ENCODE data around the gene SYNPR. TPM values are rescaled to one million over a fixed set of nuclear protein-coding genes. Genes with fewer than 3 reads are reported as not detected.

SYNPR gene
- total RNA-seq, 1 donor: not detected

DNA sequence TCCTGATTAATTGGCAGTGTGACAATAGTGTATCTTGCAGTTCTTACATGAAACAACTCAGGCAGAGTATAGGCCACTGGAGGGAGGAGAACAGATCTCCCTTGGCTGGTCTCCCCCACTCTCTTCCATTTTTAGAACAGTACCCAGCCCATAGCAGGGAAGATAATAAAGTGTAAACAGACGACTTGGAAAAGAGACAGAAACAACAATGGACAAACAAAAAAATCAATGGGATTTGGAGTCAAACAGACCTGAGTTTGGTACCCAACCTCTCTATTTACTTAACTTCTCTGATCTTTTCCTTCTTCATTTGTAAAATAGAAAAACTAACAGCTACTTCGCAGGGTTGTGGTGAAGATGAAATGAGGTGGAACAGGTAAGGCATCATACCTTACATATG lies 315.7 kb downstream of the SYNPR start:
- Histone ChIP-seq H3K9me3 (ENCODE audit: low read depth, low read length) (peaks cover 3% of the 10 kb centered on the region), H2AFZ (ENCODE audit: low read length) (no peak overlapping the region), H3K27me3 (ENCODE audit: insufficient read depth, low read length) (peaks cover 2% of the 10 kb centered on the region), H3K36me3 (ENCODE audit: insufficient read depth, low read length) (no peaks in the 10 kb centered on the region), H3K4me1 (ENCODE audit: insufficient read depth, low read length) (no peaks in the 10 kb centered on the region), H4K20me1 (ENCODE audit: insufficient read depth, low read length) (no peaks in the 10 kb centered on the region), H3K79me2 (ENCODE audit: insufficient read depth, low read length) (no peaks in the 10 kb centered on the region), H3K27ac (ENCODE audit: low read depth, low read length) (no peak overlapping the region), H3K4me2 (ENCODE audit: insufficient read depth, low read length) (no peak overlapping the region), H3K4me3 (ENCODE audit: insufficient read depth, low read length) (no peak overlapping the region)
- DNase-seq (ENCODE audit: insufficient read length, low spot score, missing footprints): no peak
- TF ChIP-seq, protein P1, sequence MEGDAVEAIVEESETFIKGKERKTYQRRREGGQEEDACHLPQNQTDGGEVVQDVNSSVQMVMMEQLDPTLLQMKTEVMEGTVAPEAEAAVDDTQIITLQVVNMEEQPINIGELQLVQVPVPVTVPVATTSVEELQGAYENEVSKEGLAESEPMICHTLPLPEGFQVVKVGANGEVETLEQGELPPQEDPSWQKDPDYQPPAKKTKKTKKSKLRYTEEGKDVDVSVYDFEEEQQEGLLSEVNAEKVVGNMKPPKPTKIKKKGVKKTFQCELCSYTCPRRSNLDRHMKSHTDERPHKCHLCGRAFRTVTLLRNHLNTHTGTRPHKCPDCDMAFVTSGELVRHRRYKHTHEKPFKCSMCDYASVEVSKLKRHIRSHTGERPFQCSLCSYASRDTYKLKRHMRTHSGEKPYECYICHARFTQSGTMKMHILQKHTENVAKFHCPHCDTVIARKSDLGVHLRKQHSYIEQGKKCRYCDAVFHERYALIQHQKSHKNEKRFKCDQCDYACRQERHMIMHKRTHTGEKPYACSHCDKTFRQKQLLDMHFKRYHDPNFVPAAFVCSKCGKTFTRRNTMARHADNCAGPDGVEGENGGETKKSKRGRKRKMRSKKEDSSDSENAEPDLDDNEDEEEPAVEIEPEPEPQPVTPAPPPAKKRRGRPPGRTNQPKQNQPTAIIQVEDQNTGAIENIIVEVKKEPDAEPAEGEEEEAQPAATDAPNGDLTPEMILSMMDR (IDR thresholded peaks at IDR 0.05; ENCODE audit: extremely low read depth, low read depth, low read length): no peak

DNA sequence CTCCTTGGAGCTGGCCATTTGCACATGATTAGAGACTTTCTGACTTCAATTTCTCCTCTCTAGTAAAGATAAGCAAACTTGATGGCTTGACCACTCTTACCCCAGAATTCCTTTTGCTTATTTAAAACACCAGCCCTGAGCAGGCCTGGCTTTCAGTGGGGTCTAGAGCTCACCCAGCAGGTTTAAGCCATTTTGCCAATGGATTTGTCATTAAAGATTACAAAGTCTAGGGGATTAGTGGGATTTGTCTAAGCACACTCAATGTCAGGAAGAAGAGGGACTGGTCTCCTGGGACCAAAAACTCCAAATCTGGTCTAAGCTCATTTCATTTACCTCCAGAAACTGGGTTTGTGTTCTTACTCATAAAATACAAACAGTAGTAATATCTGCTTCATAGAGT lies 317.1 kb downstream of the SYNPR start:
- Histone ChIP-seq H3K9me3 (ENCODE audit: low read depth, low read length) (no peaks in the 10 kb centered on the region), H2AFZ (ENCODE audit: low read length) (no peak overlapping the region), H3K27me3 (ENCODE audit: insufficient read depth, low read length) (peaks cover 2% of the 10 kb centered on the region), H3K4me1 (ENCODE audit: insufficient read depth, low read length) (no peaks in the 10 kb centered on the region), H3K36me3 (ENCODE audit: insufficient read depth, low read length) (no peaks in the 10 kb centered on the region), H3K4me2 (ENCODE audit: insufficient read depth, low read length) (no peak overlapping the region), H3K79me2 (ENCODE audit: insufficient read depth, low read length) (no peaks in the 10 kb centered on the region), H3K4me3 (ENCODE audit: insufficient read depth, low read length) (no peak overlapping the region), H3K27ac (ENCODE audit: low read depth, low read length) (no peak overlapping the region), H4K20me1 (ENCODE audit: insufficient read depth, low read length) (no peaks in the 10 kb centered on the region)
- no peak for DNase-seq (ENCODE audit: insufficient read length, low spot score, missing footprints)
- TF ChIP-seq, protein P1 (IDR thresholded peaks at IDR 0.05; ENCODE audit: extremely low read depth, low read depth, low read length): no peak

DNA sequence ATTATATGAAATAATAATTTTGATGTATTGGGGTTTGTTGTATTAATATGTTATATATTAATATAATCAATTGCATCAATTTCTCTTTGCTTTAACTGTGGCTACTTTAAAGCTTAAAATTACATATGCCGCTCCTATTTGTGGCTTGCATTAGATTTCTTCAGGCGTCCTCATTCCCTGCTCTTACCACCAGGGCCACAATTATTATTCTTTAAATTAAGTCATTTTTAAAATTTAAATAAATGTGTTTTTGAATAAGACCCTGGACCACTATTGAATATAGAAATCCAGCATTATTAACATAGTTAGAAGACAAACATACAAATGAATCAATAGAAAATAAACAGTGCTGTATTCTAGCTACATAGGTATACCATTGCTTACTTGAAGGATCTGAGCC lies 318.9 kb downstream of the SYNPR start:
- TF ChIP-seq, protein P1 (IDR thresholded peaks at IDR 0.05; ENCODE audit: extremely low read depth, low read depth, low read length): no peak
- no peaks in the 10 kb centered on the region for H3K4me1 ChIP-seq (ENCODE audit: insufficient read depth, low read length)
- no peaks in the 10 kb centered on the region for H4K20me1 ChIP-seq (ENCODE audit: insufficient read depth, low read length)
- H2AFZ ChIP-seq (ENCODE audit: low read length): no peak overlapping the region
- no peaks in the 10 kb centered on the region for H3K79me2 ChIP-seq (ENCODE audit: insufficient read depth, low read length)
- no peaks in the 10 kb centered on the region for H3K9me3 ChIP-seq (ENCODE audit: low read depth, low read length)
- H3K36me3 ChIP-seq (ENCODE audit: insufficient read depth, low read length): no peaks in the 10 kb centered on the region
- H3K27ac ChIP-seq (ENCODE audit: low read depth, low read length): no peak overlapping the region
- no peak overlapping the region for H3K4me3 ChIP-seq (ENCODE audit: insufficient read depth, low read length)
- no peak overlapping the region for H3K4me2 ChIP-seq (ENCODE audit: insufficient read depth, low read length)
- DNase-seq (ENCODE audit: insufficient read length, low spot score, missing footprints): no peak
- H3K27me3 ChIP-seq (ENCODE audit: insufficient read depth, low read length): peaks cover 2% of the 10 kb centered on the region

DNA sequence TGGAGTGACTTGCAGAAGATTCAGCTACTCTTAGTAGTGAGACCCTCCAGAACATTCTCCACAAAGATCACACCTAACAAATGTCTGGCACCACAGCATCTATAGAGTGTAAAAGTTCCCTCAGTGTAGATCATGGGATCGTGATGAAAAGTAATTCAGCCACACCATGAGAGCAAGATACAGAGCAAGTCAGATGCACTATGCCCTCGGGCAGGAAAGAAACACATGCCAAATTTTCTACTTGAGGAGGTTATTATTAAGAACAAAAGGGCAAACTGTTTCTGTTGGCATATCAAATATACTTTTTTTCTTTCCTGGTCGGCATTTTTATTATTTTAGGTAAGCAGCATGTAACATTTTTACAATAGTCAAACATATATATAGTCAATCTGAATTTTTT lies 329.6 kb downstream of the SYNPR start:
- H3K27ac ChIP-seq (ENCODE audit: low read depth, low read length): no peak overlapping the region
- H3K27me3 ChIP-seq (ENCODE audit: insufficient read depth, low read length): peaks cover 4% of the 10 kb centered on the region
- H3K79me2 ChIP-seq (ENCODE audit: insufficient read depth, low read length): no peaks in the 10 kb centered on the region
- DNase-seq (ENCODE audit: insufficient read length, low spot score, missing footprints): no peak
- no peak overlapping the region for H3K4me2 ChIP-seq (ENCODE audit: insufficient read depth, low read length)
- no peak overlapping the region for H2AFZ ChIP-seq (ENCODE audit: low read length)
- H3K4me1 ChIP-seq (ENCODE audit: insufficient read depth, low read length): no peaks in the 10 kb centered on the region
- no peak overlapping the region for H3K4me3 ChIP-seq (ENCODE audit: insufficient read depth, low read length)
- H3K36me3 ChIP-seq (ENCODE audit: insufficient read depth, low read length): no peaks in the 10 kb centered on the region
- H4K20me1 ChIP-seq (ENCODE audit: insufficient read depth, low read length): no peaks in the 10 kb centered on the region
- H3K9me3 ChIP-seq (ENCODE audit: low read depth, low read length): no peaks in the 10 kb centered on the region
- TF ChIP-seq, protein P1 (IDR thresholded peaks at IDR 0.05; ENCODE audit: extremely low read depth, low read depth, low read length): no peak
